ENCODE measurements around the gene FBXW7.

The FBXW7 gene

GRCh38 chr4:152536545-152537182 is 772 bp upstream of the FBXW7 start:
- Mint-ChIP-seq H3K36me3 (peaks cover 48% of the 10 kb centered on the region), H3K27ac (peak overlapping the region; percentile 100), H3K4me3 (peak overlapping the region; percentile 97), H3K9me3 (peaks cover 2% of the 10 kb centered on the region), H3K4me1 (peaks cover 49% of the 10 kb centered on the region), H3K27me3 (peaks cover 7% of the 10 kb centered on the region)
- peak; percentile 85 for DNase-seq
- CTCF ChIA-PET = interaction anchor here (0.7 to 3.4 kb wide), 10 partner anchors 11 to 198 kb away, joined by 3 to 15 read pairs (median 4); no protein-coding TSS in a partner anchor

- peak overlapping the region; percentile 100 for H3K27ac Mint-ChIP-seq
- peak; percentile 56 for DNase-seq
- H3K4me1 Mint-ChIP-seq = peaks cover 57% of the 10 kb centered on the region
Measured at GRCh38 chr4:152535360-152535902, 461 bp downstream of the FBXW7 start.

GRCh38 chr4:152534541-152535359 is 1.1 kb downstream of the FBXW7 start:
- peak overlapping the region; percentile 92 for H3K27ac Mint-ChIP-seq
- no peaks in the 10 kb centered on the region for H3K9me3 Mint-ChIP-seq
- H3K36me3 Mint-ChIP-seq = peaks cover 47% of the 10 kb centered on the region
- H3K4me3 Mint-ChIP-seq = peak overlapping the region; percentile 97
- CTCF ChIA-PET = interaction anchor here (0.8 to 3.4 kb wide), 7 partner anchors 13 to 144 kb away, joined by 3 to 15 read pairs (median 4); no protein-coding TSS in a partner anchor
- peaks cover 7% of the 10 kb centered on the region for H3K27me3 Mint-ChIP-seq
- DNase-seq = peak; percentile 77
- H3K4me1 Mint-ChIP-seq = peaks cover 61% of the 10 kb centered on the region

More at GRCh38 chr4:152535360-152535902, 461 bp downstream of the FBXW7 start:
- Mint-ChIP-seq H3K9me3 (peaks cover 2% of the 10 kb centered on the region), H3K36me3 (peaks cover 51% of the 10 kb centered on the region), H3K27me3 (peaks cover 7% of the 10 kb centered on the region), H3K4me3 (peak overlapping the region; percentile 97)
- CTCF ChIA-PET = interaction anchor here (0.8 to 3.4 kb wide), 7 partner anchors 19 to 144 kb away, joined by 3 to 15 read pairs (median 4); no protein-coding TSS in a partner anchor

- no peak for DNase-seq
- Mint-ChIP-seq H3K27ac (no peak overlapping the region), H3K4me3 (no peak overlapping the region), H3K27me3 (peaks cover 7% of the 10 kb centered on the region), H3K36me3 (peaks cover 33% of the 10 kb centered on the region), H3K9me3 (no peaks in the 10 kb centered on the region), H3K4me1 (peaks cover 38% of the 10 kb centered on the region)
- CTCF ChIA-PET = interaction anchor here (1.6 kb wide), 1 partner anchor 77 kb away, joined by 5 read pairs; no protein-coding TSS in a partner anchor
Measured at GRCh38 chr4:152531479-152531878, 4.4 kb downstream of the FBXW7 start.

GRCh38 chr4:152530600-152530999 is 5.3 kb downstream of the FBXW7 start:
- Mint-ChIP-seq H3K27ac (no peak overlapping the region), H3K4me1 (peaks cover 39% of the 10 kb centered on the region), H3K4me3 (no peak overlapping the region), H3K27me3 (no peaks in the 10 kb centered on the region), H3K36me3 (peaks cover 31% of the 10 kb centered on the region), H3K9me3 (no peaks in the 10 kb centered on the region)
- DNase-seq = no peak
- CTCF ChIA-PET = interaction anchor here (1.0 kb wide), 1 partner anchor 28 kb away, joined by 4 read pairs; no protein-coding TSS in a partner anchor

GRCh38 chr4:152529880-152530279 is 6.0 kb downstream of the FBXW7 start:
- peaks cover 31% of the 10 kb centered on the region for H3K36me3 Mint-ChIP-seq
- DNase-seq = no peak
- CTCF ChIA-PET = interaction anchor here (1.0 kb wide), 1 partner anchor 27 kb away, joined by 4 read pairs; no protein-coding TSS in a partner anchor
- no peak overlapping the region for H3K4me3 Mint-ChIP-seq
- H3K4me1 Mint-ChIP-seq = peaks cover 42% of the 10 kb centered on the region
- no peaks in the 10 kb centered on the region for H3K27me3 Mint-ChIP-seq
- H3K9me3 Mint-ChIP-seq = no peaks in the 10 kb centered on the region
- H3K27ac Mint-ChIP-seq = no peak overlapping the region

GRCh38 chr4:152528060-152528459 is 7.8 kb downstream of the FBXW7 start:
- no peak overlapping the region for H3K27ac Mint-ChIP-seq
- no peak for DNase-seq
- no peaks in the 10 kb centered on the region for H3K9me3 Mint-ChIP-seq
- H3K4me1 Mint-ChIP-seq = peaks cover 39% of the 10 kb centered on the region
- CTCF ChIA-PET = no interaction called here
- no peaks in the 10 kb centered on the region for H3K27me3 Mint-ChIP-seq
- H3K36me3 Mint-ChIP-seq = peaks cover 26% of the 10 kb centered on the region
- H3K4me3 Mint-ChIP-seq = no peak overlapping the region

- peaks cover 22% of the 10 kb centered on the region for H3K36me3 Mint-ChIP-seq
- peaks cover 27% of the 10 kb centered on the region for H3K4me1 Mint-ChIP-seq
- no peaks in the 10 kb centered on the region for H3K9me3 Mint-ChIP-seq
- no peak for DNase-seq
- H3K27me3 Mint-ChIP-seq = no peaks in the 10 kb centered on the region
- H3K27ac Mint-ChIP-seq = no peak overlapping the region
- no peak overlapping the region for H3K4me3 Mint-ChIP-seq
- CTCF ChIA-PET = interaction anchor here (1.4 kb wide), 1 partner anchor 11 kb away, joined by 4 read pairs; the partner anchor contains the start of gene FBXW7
Measured at GRCh38 chr4:152525878-152526277, 10.0 kb downstream of the FBXW7 start.

GRCh38 chr4:152524427-152524826 is 11.5 kb downstream of the FBXW7 start:
- CTCF ChIA-PET = interaction anchor here (4.0 kb wide), 1 partner anchor 23 kb away, joined by 17 read pairs; no protein-coding TSS in a partner anchor
- Mint-ChIP-seq H3K27me3 (no peaks in the 10 kb centered on the region), H3K9me3 (no peaks in the 10 kb centered on the region), H3K4me3 (no peak overlapping the region), H3K4me1 (peaks cover 19% of the 10 kb centered on the region), H3K27ac (peak overlapping the region; percentile 56), H3K36me3 (peaks cover 26% of the 10 kb centered on the region)
- DNase-seq = no peak

GRCh38 chr4:152523731-152524130 is 12.2 kb downstream of the FBXW7 start:
- Mint-ChIP-seq H3K4me1 (peaks cover 19% of the 10 kb centered on the region), H3K4me3 (no peak overlapping the region), H3K27ac (no peak overlapping the region), H3K9me3 (no peaks in the 10 kb centered on the region), H3K27me3 (no peaks in the 10 kb centered on the region), H3K36me3 (peaks cover 27% of the 10 kb centered on the region)
- DNase-seq = no peak
- CTCF ChIA-PET = interaction anchor here (0.9 to 4.0 kb wide), 2 partner anchors 13 to 22 kb away, joined by 3 to 17 read pairs; no protein-coding TSS in a partner anchor

GRCh38 chr4:152522754-152523153 is 13.1 kb downstream of the FBXW7 start:
- Mint-ChIP-seq H3K4me3 (no peak overlapping the region), H3K36me3 (peaks cover 25% of the 10 kb centered on the region)

GRCh38 chr4:152522245-152522644 is 13.6 kb downstream of the FBXW7 start:
- Mint-ChIP-seq H3K36me3 (peaks cover 24% of the 10 kb centered on the region), H3K27ac (no peak overlapping the region), H3K9me3 (no peaks in the 10 kb centered on the region), H3K27me3 (no peaks in the 10 kb centered on the region), H3K4me3 (no peak overlapping the region), H3K4me1 (peaks cover 15% of the 10 kb centered on the region)
- DNase-seq = no peak
- CTCF ChIA-PET = interaction anchor here (0.7 to 4.0 kb wide), 3 partner anchors 12 to 204 kb away, joined by 3 to 17 read pairs (median 4); no protein-coding TSS in a partner anchor

More at GRCh38 chr4:152522754-152523153, 13.1 kb downstream of the FBXW7 start:
- CTCF ChIA-PET = interaction anchor here (0.9 to 4.0 kb wide), 2 partner anchors 14 to 21 kb away, joined by 3 to 17 read pairs; no protein-coding TSS in a partner anchor
- H3K27ac Mint-ChIP-seq = no peak overlapping the region
- peaks cover 15% of the 10 kb centered on the region for H3K4me1 Mint-ChIP-seq
- DNase-seq = no peak
- H3K9me3 Mint-ChIP-seq = no peaks in the 10 kb centered on the region
- H3K27me3 Mint-ChIP-seq = no peaks in the 10 kb centered on the region

GRCh38 chr4:152516156-152516555 is 19.7 kb downstream of the FBXW7 start:
- CTCF ChIA-PET = interaction anchor here (1.5 kb wide), 1 partner anchor 125 kb away, joined by 3 read pairs; no protein-coding TSS in a partner anchor
- Mint-ChIP-seq H3K27ac (no peak overlapping the region), H3K4me3 (no peak overlapping the region), H3K4me1 (peaks cover 15% of the 10 kb centered on the region), H3K9me3 (no peaks in the 10 kb centered on the region), H3K36me3 (peaks cover 27% of the 10 kb centered on the region), H3K27me3 (no peaks in the 10 kb centered on the region)
- no peak for DNase-seq
